GM21390 (cell line): Measurements from ENCODE around the gene CDC42BPA.

Experiments
- ATAC-seq: cut with Tn5 transposase; IDR thresholded peaks from one replicate; pipeline ENCODE4 v1.9.1; 2021; ENCODE audit not compliant: unreplicated experiment

CDC42BPA gene

DNA sequence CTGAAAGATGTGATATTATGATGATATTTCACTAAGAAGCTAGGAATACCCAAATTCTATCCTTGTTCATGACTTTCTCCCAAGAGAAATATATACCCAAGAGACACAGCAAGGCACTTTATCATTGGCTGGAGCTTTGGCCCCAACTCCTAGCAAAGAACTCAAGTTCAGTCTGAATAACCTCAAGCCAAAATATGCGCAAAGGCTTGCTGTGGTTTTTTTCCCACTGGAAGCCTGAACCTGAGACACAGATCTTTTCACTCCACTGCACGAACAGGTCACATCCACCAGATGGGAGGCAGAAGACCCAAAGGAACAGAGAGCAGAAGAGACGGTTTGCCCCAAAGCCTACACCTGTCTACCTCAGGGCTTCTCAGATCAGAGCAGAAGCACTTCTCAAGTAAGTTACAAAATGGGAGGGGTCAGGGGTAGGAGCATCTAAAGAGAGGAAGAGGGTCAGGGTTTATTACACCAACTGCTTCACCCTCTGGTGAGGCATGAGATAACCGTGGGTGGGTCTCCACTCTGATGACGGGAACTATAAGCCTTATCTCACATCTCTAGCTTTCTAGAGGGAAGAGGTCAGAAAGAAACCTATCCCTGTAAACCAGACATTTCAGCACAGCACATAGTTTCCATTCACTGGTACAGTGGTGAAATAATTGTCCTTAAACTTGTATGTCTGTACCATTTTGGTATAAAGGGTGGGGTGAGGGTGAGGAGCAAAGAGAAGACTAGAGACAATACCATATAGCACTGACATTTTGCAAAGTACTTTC is 17.1 kb upstream of the CDC42BPA start:
- no peak for ATAC-seq

- ATAC-seq: no peak
Measured at GRCh38 chr1:227333423-227333822, 15.1 kb upstream of the CDC42BPA start.

- no peak for ATAC-seq
Measured at GRCh38 chr1:227330279-227331076, 12.2 kb upstream of the CDC42BPA start.

DNA sequence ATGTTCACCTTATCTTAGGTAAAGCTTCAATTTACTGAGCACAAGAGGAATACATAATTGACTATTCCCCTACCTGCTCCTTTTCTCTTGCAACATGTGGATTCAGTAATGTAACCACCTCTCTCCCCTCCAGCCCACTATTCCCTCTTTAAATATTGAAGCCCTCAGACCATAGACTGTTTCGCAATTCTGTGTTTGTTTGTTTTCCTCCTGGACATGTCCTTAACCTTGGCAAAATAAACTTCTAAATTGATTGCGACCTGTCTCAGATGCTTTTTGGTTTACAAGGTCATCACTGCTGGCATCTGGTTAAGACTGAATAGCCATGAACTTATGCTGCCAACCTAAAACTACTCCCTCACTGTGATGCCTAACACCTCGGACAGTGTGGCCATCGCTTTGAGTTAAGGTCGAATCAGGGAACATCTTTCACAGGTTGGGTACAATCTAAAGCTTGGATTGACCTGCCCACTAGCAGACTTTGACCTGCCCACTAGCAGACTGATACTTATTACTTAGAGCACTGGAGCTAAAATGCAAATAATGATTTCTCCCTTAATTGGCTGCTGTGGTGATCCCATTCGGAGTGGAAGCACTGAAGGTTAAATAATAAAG is 10.2 kb upstream of the CDC42BPA start:
- ATAC-seq: no peak

- ATAC-seq: no peak
Measured at GRCh38 chr1:227325156-227325555, 6.9 kb upstream of the CDC42BPA start.

- no peak for ATAC-seq
Measured at GRCh38 chr1:227323967-227324268, 5.6 kb upstream of the CDC42BPA start.

DNA sequence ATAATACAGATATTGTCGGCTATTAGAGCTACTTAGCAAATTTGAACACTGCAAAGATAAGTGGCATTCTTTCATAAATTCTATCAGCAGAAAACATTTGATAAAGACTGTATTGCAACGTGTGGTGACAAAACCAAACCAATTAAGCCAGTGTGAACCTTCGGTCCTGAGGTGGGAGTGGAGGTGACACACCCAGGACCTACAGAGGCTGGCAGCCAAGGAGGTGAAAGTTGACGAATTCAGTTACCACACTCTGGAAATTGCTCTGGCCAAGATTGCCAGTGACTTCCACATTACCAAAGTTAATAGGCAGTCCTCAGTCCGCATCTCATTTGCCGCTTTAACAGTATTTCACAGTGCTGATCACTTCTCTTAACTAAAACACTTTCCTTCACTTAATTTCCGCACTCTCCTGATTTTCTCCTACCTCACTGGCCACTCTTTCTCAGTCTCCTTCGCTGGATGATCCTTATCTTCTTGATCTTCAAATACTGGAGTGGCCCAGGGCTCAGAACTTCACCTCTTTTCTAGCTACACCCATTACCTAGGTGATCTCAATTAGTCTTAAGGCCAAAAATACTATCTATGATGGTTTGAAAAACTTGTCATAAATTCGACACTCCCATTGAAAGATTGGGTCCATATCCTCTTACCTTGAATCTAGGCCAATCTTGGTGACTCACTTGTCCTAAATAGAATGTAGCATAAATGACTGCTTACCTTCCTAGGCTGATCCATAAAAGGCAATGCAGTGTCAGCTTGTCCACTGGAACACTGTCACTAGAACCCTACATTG is 5.1 kb upstream of the CDC42BPA start:
- ATAC-seq: no peak

DNA sequence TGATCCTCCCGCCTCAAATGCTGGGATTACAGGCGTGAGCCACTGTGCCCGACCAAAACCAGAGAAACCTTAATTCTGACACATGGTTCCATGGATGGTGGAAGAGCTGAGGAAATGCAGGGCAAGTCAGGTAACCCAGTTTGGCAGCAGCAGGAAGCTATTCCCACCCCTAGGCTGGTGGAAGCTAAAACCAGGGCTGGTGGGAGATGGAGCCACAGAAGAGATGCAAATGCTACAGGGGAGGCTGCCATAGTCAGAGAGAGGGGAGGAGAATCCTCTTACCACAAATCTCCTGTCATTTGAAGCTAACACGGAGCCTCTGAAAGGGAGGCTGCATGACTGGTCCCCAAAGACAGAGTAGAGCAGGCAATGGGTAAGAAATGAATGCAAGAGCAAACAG is 4.1 kb upstream of the CDC42BPA start:
- no peak for ATAC-seq

DNA sequence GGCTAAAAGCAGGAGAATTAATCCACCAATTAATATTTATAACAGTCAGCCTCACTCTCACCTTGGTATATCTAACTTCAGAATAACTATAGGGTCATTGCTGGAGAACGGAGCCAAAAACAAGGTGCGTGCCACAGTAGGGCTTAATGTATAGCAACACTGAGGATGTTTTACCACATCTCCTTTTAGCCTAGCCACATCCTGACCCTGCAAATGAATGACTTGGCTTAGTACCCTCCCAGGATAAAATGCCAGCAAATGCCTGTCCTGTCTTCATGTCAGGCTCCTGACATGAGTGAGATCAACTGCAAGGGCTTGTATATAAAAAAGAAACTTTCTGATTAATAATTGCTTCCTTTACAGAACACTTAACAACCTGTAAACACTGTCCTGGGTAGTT is 2.7 kb upstream of the CDC42BPA start:
- no peak for ATAC-seq

DNA sequence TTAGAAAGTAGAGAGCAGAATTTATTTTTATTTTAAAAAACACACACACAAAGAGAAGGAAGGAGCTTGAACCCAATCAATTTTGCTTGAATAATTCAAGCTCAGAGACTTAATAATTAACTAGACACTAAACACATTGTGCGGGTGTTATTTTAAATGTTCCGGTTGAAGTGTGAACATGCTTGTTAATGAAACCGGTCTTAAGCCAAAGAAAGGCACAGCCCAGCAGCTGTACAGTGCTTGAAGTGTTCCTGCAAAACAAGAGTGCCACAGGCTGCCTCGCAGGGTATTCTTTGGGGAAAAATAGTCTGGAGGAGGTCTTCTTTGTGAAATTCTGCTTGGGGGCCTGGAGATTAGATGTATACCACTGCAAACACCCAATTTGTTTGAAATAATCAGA is 2.2 kb upstream of the CDC42BPA start:
- no peak for ATAC-seq

GRCh38 chr1:227318853-227319607 is 738 bp upstream of the CDC42BPA start:
- ATAC-seq: no peak

DNA sequence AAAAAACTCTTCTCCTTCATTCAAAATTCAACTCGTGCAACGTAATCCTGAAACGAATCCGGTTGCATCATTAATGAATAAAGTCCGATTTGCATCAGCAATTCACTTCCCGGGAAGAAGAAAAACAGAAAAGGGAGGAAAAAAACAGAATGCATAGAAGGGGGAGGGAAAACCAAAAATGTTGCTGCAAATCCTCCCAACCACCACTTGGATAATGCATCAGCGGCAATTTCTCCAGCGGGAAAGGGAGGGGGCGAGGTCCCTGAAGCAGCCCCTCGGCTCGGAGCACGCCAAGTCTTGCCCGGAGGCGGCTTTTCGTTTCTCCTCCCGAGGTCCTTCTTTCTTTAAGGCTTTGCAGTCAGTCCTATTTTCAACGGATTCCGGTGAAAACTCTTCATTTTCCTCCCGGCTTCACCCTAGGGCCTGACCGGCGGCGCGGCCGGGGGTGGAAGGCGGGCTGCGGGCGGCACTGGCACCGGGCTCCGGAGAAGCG is 723 bp downstream of the CDC42BPA start:
- ATAC-seq: no peak

DNA sequence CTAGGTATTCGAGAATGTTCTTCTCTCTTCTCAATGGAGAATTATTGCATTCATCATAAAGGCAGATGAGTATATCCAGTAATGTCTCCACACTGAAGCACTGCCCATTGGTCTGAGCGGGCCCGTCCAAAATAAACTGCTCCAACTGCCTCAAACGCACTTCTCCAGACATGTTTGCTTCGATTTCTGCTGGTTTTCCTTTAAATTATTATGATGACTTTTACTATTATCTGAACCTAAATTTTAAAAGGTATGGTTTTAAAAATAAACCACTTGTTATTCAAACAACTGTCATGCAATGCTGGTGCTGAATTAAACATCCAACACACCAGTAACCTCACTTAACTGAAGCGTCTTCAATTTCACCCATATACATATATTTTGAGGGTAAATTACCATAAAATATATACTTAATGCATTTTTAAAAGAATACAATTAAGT is 1.3 kb downstream of the CDC42BPA start:
- no peak for ATAC-seq

DNA sequence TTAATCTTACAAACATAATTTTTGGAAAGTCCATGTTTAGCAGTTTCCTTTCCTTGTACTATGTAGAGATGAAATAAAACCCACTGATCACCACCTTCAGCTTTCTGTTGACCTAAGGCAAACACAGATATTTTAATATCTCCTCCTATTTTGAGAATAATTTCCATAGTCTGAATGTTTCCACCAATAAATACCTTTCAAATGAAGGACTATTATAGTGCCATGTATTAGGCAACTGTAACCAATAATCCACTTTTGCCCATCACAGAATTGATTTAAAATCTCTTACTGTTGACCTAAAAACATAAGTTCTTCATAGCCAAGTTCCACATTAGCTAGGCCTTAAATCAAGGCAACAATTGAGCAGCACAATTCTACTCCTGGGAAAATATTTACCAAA is 1.8 kb downstream of the CDC42BPA start:
- no peak for ATAC-seq

DNA sequence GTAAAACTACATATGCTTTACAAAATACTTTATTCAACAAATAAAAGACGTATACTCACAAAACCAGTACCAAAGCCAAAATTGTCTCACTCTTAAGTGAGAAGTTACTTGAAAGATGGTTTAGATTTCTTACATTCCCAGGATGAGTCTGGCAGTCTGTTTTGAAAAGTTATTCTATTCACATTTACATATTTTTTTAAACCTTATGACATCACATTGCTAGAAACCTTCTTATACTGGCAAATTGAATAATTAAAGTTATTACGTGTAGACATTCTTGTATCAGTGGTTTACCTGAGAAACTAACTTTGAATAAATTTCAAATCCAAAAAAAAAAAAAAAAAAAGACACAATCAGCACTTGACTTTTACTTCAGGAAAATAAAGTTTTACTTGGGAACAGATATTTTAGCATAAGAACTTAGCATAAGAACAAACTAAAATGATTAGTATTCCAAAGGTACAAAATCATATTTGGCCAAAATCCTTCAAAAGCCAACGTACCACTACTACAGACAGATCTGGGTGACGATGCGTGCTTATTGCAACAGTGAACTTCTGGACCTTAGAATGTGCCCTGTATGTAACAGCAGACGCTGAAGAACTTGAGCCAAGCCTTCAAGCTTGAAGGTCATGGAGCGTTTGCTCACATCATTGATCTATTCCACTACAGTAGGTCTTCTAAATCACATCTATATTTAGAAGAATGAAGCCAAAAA is 2.5 kb downstream of the CDC42BPA start:
- ATAC-seq: no peak

DNA sequence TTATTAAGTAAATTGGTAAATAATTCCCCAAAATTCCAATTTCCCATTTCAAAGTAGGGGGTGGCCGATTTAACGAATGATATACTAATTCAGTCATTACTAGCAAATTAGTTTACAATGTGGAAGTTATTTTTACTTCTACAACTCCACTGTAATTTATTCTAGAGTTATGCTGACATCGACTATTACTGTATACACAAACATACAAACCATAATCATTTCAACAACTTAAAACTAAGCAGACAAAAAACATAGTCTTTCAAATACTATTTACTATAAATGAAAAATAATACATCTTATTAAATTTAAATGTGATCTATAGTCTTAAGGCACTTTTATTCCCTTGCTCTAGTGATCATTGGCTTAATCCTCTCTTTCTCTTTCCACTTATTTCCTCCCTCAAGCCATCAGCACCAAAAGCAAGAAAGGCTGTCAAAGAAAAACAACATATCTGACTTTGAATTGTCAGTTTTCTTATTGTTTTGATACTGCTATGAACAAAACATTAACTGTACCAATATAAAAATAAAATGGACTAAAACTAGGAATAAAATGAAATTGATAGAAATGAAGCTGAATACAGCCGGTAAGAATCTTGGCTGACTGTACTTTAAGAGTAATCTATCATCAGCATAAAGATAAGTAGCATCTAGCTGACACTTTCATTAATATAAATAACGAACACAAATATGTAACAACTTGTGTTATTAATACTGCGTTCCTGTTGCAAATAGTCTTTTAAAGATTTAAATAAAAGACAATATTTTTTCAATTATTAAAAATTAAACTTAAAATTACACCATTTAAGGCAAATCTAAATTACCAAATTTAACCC is 4.1 kb downstream of the CDC42BPA start:
- no peak for ATAC-seq

DNA sequence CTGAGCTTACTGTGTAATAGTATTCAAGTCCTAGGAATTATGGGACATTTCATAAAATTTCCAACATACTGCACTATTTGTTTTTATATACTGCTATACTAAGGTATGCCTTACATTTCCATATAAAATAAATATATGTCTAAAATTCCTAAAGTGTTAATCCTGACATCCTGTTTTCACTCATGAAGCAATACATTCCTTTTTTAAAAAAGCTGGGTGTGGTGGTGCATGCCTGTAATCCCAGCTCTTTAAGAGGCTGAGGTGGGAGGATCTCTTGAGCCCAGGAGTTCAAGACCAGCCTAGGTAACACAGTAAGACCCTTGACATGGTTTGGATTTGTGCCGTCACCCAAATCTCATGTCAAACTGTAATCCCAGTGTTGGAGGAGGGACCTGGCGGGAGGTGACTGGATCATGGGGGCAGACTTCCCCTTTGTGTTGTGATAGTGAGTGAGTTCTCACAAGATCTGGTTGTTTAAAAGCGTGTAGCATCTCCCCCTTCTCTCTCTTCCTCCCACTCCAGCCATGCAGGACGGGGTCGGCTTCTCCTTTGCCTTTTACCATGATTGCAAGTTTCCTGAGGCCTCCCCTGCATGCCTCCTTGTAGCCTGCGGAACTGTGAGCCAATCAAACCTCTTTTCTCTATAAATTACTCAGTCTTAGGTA is 5.8 kb downstream of the CDC42BPA start:
- no peak for ATAC-seq

- ATAC-seq: no peak
Measured at GRCh38 chr1:227311389-227312001, 6.8 kb downstream of the CDC42BPA start.
